Skeletal muscle cell (primary cell): ENCODE results near the gene TLCD3B.

Source experiments
- DNase-seq: peaks from one replicate; pipeline ENCODE4 v3.0.0-alpha.2; 2010; ENCODE audit warnings: low read depth
- H3K4me3 ChIP-seq: 2 replicates; pipeline ENCODE4 v1.5.1; 2011; ENCODE audit warnings: low read depth, mild to moderate bottlenecking, control low read depth, low read length, moderate library complexity

Gene TLCD3B

DNA sequence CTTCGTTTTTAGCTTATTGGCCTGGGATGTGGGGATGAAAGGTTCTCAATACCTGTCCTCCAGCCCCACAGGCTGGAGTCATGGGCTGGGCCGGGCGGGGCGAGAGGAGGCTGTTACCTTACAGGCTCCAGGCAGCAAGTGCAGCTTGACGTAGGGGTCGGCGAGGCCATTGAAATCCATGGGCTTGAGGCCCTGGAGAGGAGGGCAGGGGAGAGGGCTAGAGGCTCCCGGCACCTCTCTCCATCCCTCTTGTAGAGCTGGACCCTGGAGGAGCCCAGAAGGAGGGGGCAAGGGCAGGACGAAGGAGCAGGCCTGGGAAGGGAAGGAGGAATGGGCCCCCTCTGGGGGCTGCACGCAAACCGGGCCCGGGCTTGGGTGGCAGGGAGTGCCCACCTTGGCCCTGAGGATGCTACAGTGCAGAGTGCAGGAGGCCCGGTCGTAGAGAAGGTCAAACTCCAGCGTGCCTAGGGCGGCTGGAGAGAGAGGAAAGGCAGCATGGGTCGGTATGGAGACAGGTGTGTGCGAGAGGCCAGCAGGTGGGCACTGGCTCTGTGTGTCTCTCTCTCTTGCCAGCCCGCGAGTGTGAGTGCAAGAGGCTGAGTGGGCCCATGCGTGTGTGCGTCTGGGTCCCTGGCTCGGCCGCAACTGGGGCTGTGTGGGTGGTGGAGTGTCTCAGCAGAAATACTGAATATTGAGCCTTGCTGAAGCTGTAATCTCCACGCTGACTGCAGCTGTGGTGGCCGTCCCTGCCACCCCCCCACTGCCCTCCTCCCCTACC, 21.8 kb downstream of the TLCD3B start:
- H3K4me3 ChIP-seq = no peak overlapping the region
- DNase-seq = no peak

DNA sequence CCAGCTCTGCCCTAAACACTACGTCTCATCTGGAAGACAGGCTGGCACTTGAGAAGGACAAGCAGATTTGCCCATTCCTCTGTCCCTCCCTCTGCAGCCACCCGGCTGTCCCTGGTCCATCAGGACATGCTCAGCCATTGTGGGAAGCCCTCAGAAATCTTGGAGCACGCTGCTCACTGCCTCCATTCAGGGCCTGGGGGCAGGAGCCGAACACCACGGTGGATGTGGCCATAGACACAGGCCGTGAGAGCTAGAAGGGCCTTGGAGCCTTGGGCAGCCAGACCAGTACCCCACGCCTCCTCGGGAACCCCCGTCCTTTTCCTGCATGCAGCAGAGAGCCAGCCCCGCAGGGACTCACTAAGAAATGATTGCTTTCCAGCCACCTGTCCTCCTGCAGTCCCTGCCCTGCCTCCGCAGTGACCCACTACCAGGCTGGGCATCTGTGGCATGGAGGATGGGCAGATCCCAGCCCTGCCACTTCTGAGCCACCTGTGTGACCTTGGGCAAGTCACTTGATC, 23.6 kb downstream of the TLCD3B start:
- no peak overlapping the region for H3K4me3 ChIP-seq

DNA sequence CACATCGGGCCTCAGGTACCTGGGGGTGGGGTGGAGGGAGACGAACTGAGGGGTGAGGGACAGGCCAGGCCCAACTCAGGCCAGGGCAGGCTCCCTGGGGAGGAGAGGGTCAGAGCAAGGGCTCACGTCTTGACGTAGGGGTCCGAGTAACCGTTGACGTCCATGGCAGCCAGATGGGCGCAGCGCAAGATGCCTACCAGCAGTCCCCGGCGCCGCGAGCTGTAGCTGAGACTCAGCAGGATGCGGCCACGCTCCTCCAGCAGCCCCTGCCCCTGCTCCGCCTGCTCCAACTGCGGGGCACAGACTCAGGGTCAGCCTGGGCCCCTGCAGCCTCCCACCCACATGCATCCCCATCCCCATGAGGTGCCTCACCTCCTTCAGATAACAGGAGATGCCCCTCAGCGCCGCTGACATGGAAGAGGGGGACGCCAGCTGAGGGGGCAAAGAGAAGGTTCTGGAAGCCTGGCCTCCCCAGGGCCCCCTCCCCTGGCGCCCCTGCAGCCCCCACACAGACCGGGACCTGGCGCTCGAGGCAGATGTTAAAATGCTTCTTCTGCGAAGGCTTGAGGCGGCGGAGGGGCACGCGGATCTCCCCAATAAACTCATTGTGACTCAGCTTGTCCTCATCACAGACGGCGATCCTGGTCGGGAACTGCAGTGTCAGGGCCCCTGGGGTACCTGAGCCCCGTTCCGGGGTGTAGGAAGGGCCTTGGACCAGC, 24.3 kb downstream of the TLCD3B start:
- DNase-seq = no peak
- no peak overlapping the region for H3K4me3 ChIP-seq

More for the DNA sequence above, 23.6 kb downstream of the TLCD3B start:
- no peak for DNase-seq

GRCh38 chr16:30006095-30006473, 25.0 kb downstream of the TLCD3B start:
- no peak for DNase-seq

DNA sequence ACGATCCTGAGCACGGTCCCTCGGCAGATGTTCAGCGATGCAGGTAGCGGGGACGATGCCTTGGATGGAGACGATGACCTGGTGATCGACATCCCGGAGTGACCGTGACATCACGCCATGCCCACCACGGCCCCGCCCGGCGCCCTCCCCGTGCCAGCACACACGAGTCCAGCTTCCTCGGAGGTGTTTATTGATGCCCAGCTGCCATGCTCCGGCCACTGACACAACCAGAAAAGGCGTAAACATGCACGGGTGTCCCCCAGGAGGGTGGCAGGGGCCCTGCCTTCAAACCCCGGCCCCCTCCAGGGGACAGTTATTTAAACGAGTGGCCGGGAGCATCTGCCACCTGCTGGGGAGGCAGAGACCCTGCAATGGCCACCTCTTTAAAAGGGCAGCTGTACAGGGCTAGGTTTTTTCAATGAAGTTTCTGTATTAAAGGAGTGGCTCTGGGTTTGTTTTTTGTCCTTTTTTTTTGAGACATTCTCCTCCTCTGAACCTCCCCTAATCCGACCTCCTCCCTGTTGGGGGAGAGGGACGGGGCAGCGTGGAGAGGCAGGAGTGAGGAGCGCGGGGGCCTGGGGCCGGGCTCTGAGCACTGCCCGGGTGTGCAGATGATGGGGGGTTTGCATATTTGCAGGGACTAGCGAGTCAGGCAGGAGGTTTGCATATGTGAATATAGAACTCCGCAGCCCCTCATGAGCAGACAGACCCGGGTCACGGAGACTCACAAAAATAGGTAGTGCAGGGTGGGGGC, 25.6 kb downstream of the TLCD3B start:
- no peak for DNase-seq
- H3K4me3 ChIP-seq = no peak overlapping the region

More at GRCh38 chr16:30006095-30006473, 25.0 kb downstream of the TLCD3B start:
- H3K4me3 ChIP-seq = no peak overlapping the region

GRCh38 chr16:30004811-30005242, 26.2 kb downstream of the TLCD3B start:
- no peak overlapping the region for H3K4me3 ChIP-seq
- no peak for DNase-seq

- DNase-seq = no peak
- no peak overlapping the region for H3K4me3 ChIP-seq
Observed at GRCh38 chr16:30004424-30004776, 26.7 kb downstream of the TLCD3B start.

GRCh38 chr16:30003670-30004423, 27.2 kb downstream of the TLCD3B start:
- DNase-seq = no peak
- no peak overlapping the region for H3K4me3 ChIP-seq

GRCh38 chr16:30002614-30003346, 28.3 kb downstream of the TLCD3B start:
- no peak overlapping the region for H3K4me3 ChIP-seq
- no peak for DNase-seq

DNA sequence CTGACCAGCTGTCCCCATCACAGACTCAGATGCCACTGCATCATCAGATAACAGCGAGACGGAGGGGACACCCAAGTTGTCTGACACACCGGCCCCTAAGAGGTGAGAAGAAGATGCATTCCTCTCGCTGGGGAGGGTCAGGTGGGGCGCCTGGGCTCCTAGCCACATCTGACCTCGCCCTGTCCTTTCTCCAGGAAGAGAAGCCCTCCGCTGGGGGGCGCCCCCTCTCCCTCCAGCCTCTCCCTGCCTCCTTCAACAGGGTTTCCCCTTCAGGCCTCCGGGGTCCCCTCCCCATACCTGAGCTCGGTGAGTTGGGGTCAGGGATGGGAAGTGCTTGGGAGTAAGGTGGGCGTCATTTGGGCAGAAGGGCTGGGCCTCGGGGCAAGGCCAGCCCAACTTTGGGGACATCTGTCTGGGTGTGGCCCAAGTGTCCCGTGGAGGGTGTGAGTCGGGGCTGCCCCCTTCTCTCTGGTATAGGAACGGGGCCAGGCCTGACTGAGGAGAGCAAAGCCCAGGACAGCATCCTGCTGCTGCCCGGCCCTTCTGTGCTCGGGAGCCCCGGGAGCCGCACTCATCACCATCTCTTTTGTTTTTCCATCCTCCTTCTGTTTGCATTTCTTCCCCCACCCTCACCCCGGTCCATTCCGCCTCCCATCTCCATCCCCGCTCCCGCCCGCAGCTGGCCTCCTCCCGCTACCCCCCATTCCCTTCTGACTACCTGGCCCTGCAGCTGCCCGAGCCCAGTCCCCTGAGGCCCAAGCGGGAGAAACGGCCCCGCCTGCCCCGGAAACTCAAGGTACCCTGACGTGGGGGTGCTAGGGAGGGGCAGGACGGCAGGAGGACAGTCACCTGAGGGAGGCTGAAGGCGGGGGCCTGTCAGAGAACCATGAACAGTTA, 30.1 kb downstream of the TLCD3B start:
- H3K4me3 ChIP-seq = no peak overlapping the region
- DNase-seq = no peak

DNA sequence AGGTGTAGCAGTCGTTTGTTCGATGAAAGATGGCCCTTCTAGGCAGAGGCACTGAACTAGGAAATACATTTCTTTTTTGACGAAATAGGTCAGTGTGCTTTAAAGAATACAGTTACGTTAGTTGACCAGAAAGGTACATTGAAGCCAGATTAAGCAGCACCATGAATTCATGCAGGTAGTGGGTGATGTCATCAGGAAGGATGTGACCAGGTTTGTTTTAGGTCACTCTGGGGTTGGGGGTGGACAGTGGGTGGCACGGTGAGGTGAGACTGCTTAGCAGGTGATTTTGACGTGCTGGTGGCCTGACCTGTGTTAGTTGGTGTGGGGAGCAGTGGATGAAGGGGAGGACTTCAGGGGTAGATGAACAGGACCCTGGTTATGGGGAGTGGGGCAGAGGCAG, 31.5 kb downstream of the TLCD3B start:
- no peak overlapping the region for H3K4me3 ChIP-seq
- DNase-seq = no peak

GRCh38 chr16:29996766-29997250, 34.3 kb downstream of the TLCD3B start:
- no peak for DNase-seq
- H3K4me3 ChIP-seq = peak overlapping the region; percentile 80

- peak within 1 kb of the TSS; percentile 80 for H3K4me3 ChIP-seq
- DNase-seq = peak; percentile 70
Observed at GRCh38 chr16:29995911-29996765, 34.9 kb downstream of the TLCD3B start, which contains the start of gene INO80E. Gene INO80E, plus strand, starts transcription at chr16:29996241. Its CDS starts 70 bp downstream, at chr16:29996311.

DNA sequence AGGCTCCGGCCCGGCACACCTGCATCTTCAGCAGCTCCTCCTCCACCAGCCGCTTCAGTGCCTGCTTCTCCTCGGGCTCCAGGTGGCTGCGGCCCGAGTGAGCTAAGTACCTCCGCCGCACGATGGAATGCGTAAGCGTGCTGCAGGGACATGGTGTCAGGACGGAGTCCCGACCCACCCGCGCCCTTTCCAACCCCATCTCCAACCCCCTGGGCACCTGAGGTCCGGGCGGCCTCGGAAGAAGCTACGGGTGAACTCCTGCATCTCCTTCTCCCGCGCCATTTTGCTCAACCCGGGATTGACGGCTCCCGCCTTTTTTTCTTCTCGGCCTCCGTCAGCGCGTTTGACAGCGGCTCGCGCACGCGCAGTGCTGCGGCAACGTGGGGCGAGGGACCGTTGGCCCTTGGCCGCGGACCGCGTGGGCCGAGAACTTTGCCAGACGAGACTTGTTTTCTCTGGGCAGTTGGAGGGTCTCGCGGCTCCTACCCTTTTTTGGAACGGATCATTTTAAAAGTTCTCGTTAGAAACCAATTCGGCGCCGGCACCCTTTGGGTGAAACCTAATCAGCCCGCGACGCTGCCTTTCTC, 35.7 kb downstream of the TLCD3B start, which contains the start of gene HIRIP3:
HIRIP3 (minus strand) TSS at position 294 of the 587 bp plus-strand sequence; CDS start at position 282, 12 bp downstream.
- DNase-seq = peak; percentile 30
- H3K4me3 ChIP-seq = peak within 1 kb of the TSS; percentile 80

GRCh38 chr16:29994600-29995323, 36.3 kb downstream of the TLCD3B start:
- DNase-seq = peak; percentile 27
- peak overlapping the region; percentile 80 for H3K4me3 ChIP-seq
